ENCODE results near the gene RAB27B. TPM values are rescaled to one million over a fixed set of nuclear protein-coding genes. Genes with fewer than 3 reads are reported as not detected.

Gene RAB27B
- total and polyA plus RNA-seq, 10 of the 15 experiments (the other 5 are each of a cell fraction or from before 2014, with no cell fraction given), result under 0.01 to 0.03 TPM; not detected in 8

- no TSS peak for BruUV-seq (replicated peaks)
- Histone ChIP-seq H3K9me3 (replicated peaks; ENCODE audit: control insufficient read depth, insufficient read depth, low read length) (no peaks in the 10 kb centered on the region), H4K20me1 (ENCODE audit: control insufficient read depth, insufficient read depth) (no peaks in the 10 kb centered on the region), H3K9ac (ENCODE audit: control insufficient read depth, insufficient read depth, low read length) (no peak overlapping the region), H3K27me3 (replicated peaks in 1 of 2; ENCODE audit: control insufficient read depth in 2 of 2, insufficient read depth in 2 of 2, low read length in 1 of 2) (peaks cover 2 to 5% of the 10 kb centered on the region in 2 experiments), H3K4me1 (ENCODE audit: control insufficient read depth, insufficient read depth, low read length) (no peaks in the 10 kb centered on the region), H3K4me2 (ENCODE audit: control insufficient read depth, insufficient read depth) (no peak overlapping the region), H3K36me3 (ENCODE audit: control insufficient read depth in 2 of 2, insufficient read depth in 2 of 2, low read length in 1 of 2) (no peaks in the 10 kb centered on the region), H3K79me2 (ENCODE audit: control insufficient read depth, insufficient read depth, low read length) (no peaks in the 10 kb centered on the region), H2AFZ (ENCODE audit: control insufficient read depth, low read depth, low read length) (no peak overlapping the region), H3K27ac (ENCODE audit: control insufficient read depth, insufficient read depth) (no peak overlapping the region), H3K4me3 (no peak overlapping the region)
- intact Hi-C loops (cut with micrococcal nuclease; ENCODE audit: unreplicated experiment), result no loop called here
- no peak for DNase-seq (ENCODE audit: low read depth, low spot score)
- POLR2A ChIA-PET, result no interaction called here
- CTCF ChIA-PET, result no interaction called here
- WGBS (ENCODE audit: insufficient coverage, insufficient replicate concordance, low lambda C conversion rate, missing lambda C conversion rate), result 0% methylated on average over 1 of the region's 1 CpG
- FAIRE-seq, result no peak
- in situ Hi-C loops (cut with MboI), result no loop called here
- TF ChIP-seq PAX8 (IDR thresholded peaks at IDR 0.05) (no peak), NKRF (conservative IDR thresholded peaks at IDR 0.05) (no peak), CBFB (IDR thresholded peaks at IDR 0.05; ENCODE audit: low read depth) (no peak), SMAD1 (IDR thresholded peaks at IDR 0.05; ENCODE audit: low read depth, partially characterized antibody) (no peak)
- SMC1A ChIA-PET (ENCODE audit: uncharacterized antibody, unreplicated experiment), result interaction anchor here (0.7 to 0.9 kb wide), 2 partner anchors 37 to 154 kb away, joined by 3 read pairs; no protein-coding TSS in a partner anchor
- ATAC-seq, result no peak
- RAD21 ChIA-PET (ENCODE audit: unreplicated experiment), result no interaction called here
Measured at GRCh38 chr18:54824761-54825160, 3.5 kb upstream of the RAB27B start.

DNA sequence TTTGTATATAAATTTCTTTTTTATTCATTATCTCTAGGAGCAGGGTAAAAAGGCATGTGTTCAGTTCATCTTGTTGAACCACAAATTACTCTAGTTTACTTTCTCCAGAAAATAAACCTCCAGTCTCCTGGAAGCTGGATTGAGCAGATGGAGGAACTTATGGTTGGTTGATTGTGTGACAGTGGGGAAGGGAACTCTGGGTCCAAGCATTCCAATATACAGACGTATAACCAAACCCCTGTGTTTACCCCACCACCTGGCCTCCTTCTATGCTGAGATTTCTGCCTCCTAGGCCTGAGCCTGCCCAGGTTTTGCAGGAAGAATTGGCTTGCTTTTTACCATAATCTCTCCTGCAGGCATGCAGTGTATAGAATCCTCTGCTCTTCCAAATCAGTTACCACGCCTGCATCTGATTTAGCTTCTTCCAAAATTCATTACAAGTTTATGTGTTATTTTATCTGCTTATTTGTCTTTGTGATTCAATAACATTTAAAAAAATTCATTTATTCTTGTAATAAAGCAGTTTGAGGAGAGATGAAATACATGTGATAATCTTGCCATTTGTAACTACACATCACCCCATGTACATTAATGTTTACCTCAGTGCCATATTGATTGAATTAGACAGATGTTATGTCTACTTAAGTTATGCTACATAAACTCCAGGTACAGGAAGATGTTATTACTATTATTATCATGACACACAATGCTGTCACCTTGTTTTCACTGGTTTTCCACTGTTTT lies 2.5 kb upstream of the RAB27B start:
- no peaks in the 10 kb centered on the region for H3K4me1 ChIP-seq (ENCODE audit: control insufficient read depth, insufficient read depth, low read length)
- no peaks in the 10 kb centered on the region for H3K9me3 ChIP-seq (replicated peaks; ENCODE audit: control insufficient read depth, insufficient read depth, low read length)
- ChIA-PET SMC1A (ENCODE audit: uncharacterized antibody, unreplicated experiment) (no interaction called here), CTCF (no interaction called here), POLR2A (no interaction called here), RAD21 (ENCODE audit: unreplicated experiment) (no interaction called here)
- intact Hi-C loops (cut with micrococcal nuclease; ENCODE audit: unreplicated experiment) (no loop called here), in situ Hi-C loops (cut with MboI) (no loop called here)
- H3K36me3 ChIP-seq (ENCODE audit: control insufficient read depth in 2 of 2, insufficient read depth in 2 of 2, low read length in 1 of 2), result no peaks in the 10 kb centered on the region
- no peak overlapping the region for H3K4me2 ChIP-seq (ENCODE audit: control insufficient read depth, insufficient read depth)
- BruUV-seq (replicated peaks), result no TSS peak
- no peak for ATAC-seq
- H3K27ac ChIP-seq (ENCODE audit: control insufficient read depth, insufficient read depth), result no peak overlapping the region
- DNase-seq (ENCODE audit: low read depth, low spot score), result no peak
- no peak for FAIRE-seq
- peaks cover 2 to 5% of the 10 kb centered on the region in 2 experiments for H3K27me3 ChIP-seq (replicated peaks in 1 of 2; ENCODE audit: control insufficient read depth in 2 of 2, insufficient read depth in 2 of 2, low read length in 1 of 2)
- H3K79me2 ChIP-seq (ENCODE audit: control insufficient read depth, insufficient read depth, low read length), result no peaks in the 10 kb centered on the region
- H3K9ac ChIP-seq (ENCODE audit: control insufficient read depth, insufficient read depth, low read length), result no peak overlapping the region
- no peaks in the 10 kb centered on the region for H4K20me1 ChIP-seq (ENCODE audit: control insufficient read depth, insufficient read depth)
- no peak overlapping the region for H3K4me3 ChIP-seq
- H2AFZ ChIP-seq (ENCODE audit: control insufficient read depth, low read depth, low read length), result no peak overlapping the region
- WGBS (ENCODE audit: insufficient coverage, insufficient replicate concordance, low lambda C conversion rate, missing lambda C conversion rate), result 5% methylated on average over 2 of the region's 2 CpGs
- no peak for TF ChIP-seq BCL3 (IDR thresholded peaks at IDR 0.05; ENCODE audit: borderline replicate concordance, insufficient read depth, low read depth, low read length, poor library complexity, severe bottlenecking)
- TF ChIP-seq FOS (IDR thresholded peaks at IDR 0.05; ENCODE audit: borderline replicate concordance, extremely low read depth, insufficient read length), result no peak
- TF ChIP-seq BACH1 (IDR thresholded peaks at IDR 0.05; ENCODE audit: borderline replicate concordance), result no peak
- no peak for TF ChIP-seq NR2C2 (IDR thresholded peaks at IDR 0.05; ENCODE audit: borderline replicate concordance, control insufficient read depth, insufficient read length, low read depth)
- TF ChIP-seq POLR2AphosphoS5 (IDR thresholded peaks at IDR 0.05; ENCODE audit: low read length), result no peak
- TF ChIP-seq PBX3 (IDR thresholded peaks at IDR 0.05; ENCODE audit: insufficient replicate concordance, low read depth, low read length), result no peak
- no peak for TF ChIP-seq NBN (IDR thresholded peaks at IDR 0.05)
